C4-2B (cell line): ENCODE measurements around the gene MTMR12.
"Not testable (repeated sequence)": the region's sequence is repeated elsewhere in the genome, so short reads cannot be mapped to it uniquely, and the experiment has no call there.

ENCODE experiments used
- H3K27ac ChIP-seq: fragments of 450-650 bp; 2 replicates; pipeline ENCODE4 v1.5.1; 2017
- CTCF ChIP-seq: fragments of 450-650 bp; conservative IDR thresholded peaks from 2 replicates; pipeline ENCODE4 v1.5.1; 2017; ENCODE audit warnings: mild to moderate bottlenecking
- ZFX ChIP-seq: fragments of 450-650 bp; IDR thresholded peaks from 2 replicates; pipeline ENCODE4 v1.6.1; 2017

The MTMR12 gene

GRCh38 chr5:32325062-32325461 is 12.3 kb upstream of the MTMR12 start:
- H3K27ac ChIP-seq = no peak overlapping the region
- no peak for TF ChIP-seq ZFX
- TF ChIP-seq CTCF = no peak

- TF ChIP-seq CTCF (no peak), ZFX (no peak)
- H3K27ac ChIP-seq = no peak overlapping the region
Observed at GRCh38 chr5:32323741-32324140, 11.0 kb upstream of the MTMR12 start.

GRCh38 chr5:32322882-32323281 is 10.1 kb upstream of the MTMR12 start:
- TF ChIP-seq ZFX (no peak), CTCF (no peak)
- no peak overlapping the region for H3K27ac ChIP-seq

- H3K27ac ChIP-seq = not testable (repeated sequence)
Observed at GRCh38 chr5:32321787-32322186, 9.0 kb upstream of the MTMR12 start.

- H3K27ac ChIP-seq = no peak overlapping the region
- TF ChIP-seq ZFX = no peak
- no peak for TF ChIP-seq CTCF
Observed at GRCh38 chr5:32320576-32320975, 7.8 kb upstream of the MTMR12 start.

GRCh38 chr5:32319926-32320543 is 7.3 kb upstream of the MTMR12 start:
- no peak for TF ChIP-seq ZFX
- TF ChIP-seq CTCF = no peak
- no peak overlapping the region for H3K27ac ChIP-seq

DNA sequence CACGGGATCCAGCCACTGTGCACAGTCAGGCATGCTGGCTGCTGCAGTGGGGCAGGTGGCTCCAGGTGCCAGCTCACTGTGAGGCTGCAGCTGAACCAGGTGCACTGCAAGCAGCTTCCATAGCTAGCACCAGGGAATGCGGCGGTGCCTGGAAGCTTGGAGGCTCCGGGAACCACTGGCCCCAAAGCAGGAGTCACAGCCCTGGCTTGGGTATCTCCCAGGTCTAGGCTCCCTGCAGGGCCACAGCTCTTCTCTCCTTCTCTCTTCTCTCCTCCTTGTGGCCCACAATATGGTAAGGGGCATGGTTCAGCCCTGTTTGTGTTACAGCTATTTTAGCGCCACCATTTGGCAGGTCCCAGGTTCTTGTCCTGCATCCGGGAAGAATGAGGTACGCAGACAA is 6.7 kb upstream of the MTMR12 start:
- TF ChIP-seq CTCF (no peak), ZFX (no peak)
- H3K27ac ChIP-seq = no peak overlapping the region

DNA sequence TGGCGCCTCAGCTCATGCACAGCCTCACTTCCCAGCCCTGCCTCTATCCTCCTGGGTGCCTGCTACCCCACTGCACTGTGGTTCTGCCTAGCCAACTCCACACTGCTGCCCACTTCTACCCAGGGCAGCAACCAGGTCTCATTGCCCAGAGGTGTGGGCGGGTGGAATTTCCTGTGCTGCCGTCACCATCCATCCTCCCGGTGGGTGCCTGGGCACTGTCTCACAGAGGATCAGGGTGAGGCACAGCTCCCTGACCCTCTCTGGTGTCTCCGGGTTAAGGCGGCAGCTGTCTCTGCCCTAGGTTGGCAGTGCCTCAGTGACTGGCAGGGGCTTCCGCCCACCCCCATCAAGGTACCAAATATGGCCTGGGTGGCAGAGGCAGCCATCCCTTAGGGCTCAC is 4.3 kb upstream of the MTMR12 start:
- H3K27ac ChIP-seq = no peak overlapping the region
- TF ChIP-seq ZFX = no peak
- no peak for TF ChIP-seq CTCF
